Hepatocyte (in vitro differentiated cells): ENCODE results near the gene TNK2.

Experiments used
- EZH2 ChIP-seq: fragments of 200-600 bp; sonication (generic); IDR thresholded peaks from 2 replicates; pipeline ENCODE4 v1.6.1; 2016; ENCODE audit warnings: antibody characterized with exemption, mild to moderate bottlenecking, borderline replicate concordance
- TF ChIP-seq, protein P1 (sequence below): fragments of 200-600 bp; sonication (generic); IDR thresholded peaks from 2 replicates; pipeline ENCODE4 v1.5.1; 2016; ENCODE audit warnings: antibody characterized with exemption, mild to moderate bottlenecking; ENCODE audit not compliant: poor library complexity

DNA sequence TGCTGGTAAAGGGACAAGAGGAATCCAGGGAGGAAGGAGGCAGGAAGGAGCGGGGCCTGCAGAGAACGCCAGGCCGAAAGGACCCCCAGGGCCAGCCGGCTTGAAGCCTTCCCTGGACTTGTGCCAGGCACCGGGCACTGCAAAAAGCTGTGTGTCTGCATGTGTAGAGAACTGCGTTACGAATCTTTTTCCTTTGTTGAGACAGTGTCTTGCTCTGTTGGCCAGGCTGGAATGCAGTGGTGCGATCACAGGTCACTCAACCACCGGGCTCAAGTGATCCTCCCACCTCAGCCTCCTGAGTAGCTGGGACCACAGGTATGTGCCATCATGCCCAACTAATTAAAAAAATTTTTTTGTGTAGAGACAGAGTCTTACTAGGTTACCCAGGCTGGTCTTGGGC lies 79.6 kb downstream of the TNK2 start:
- TF ChIP-seq EZH2 = no peak
- TF ChIP-seq, protein P1, sequence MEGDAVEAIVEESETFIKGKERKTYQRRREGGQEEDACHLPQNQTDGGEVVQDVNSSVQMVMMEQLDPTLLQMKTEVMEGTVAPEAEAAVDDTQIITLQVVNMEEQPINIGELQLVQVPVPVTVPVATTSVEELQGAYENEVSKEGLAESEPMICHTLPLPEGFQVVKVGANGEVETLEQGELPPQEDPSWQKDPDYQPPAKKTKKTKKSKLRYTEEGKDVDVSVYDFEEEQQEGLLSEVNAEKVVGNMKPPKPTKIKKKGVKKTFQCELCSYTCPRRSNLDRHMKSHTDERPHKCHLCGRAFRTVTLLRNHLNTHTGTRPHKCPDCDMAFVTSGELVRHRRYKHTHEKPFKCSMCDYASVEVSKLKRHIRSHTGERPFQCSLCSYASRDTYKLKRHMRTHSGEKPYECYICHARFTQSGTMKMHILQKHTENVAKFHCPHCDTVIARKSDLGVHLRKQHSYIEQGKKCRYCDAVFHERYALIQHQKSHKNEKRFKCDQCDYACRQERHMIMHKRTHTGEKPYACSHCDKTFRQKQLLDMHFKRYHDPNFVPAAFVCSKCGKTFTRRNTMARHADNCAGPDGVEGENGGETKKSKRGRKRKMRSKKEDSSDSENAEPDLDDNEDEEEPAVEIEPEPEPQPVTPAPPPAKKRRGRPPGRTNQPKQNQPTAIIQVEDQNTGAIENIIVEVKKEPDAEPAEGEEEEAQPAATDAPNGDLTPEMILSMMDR = no peak
